SK-N-SH (cell line): Measurements from ENCODE around the gene A1BG. TPM values are rescaled to one million over a fixed set of nuclear protein-coding genes. Genes with fewer than 3 reads are reported as not detected.

Source experiments
- CTCF ChIA-PET: fragments of 300-600, 350-600 bp; formaldehyde crosslinking; extraction: SDS; loops from one replicate; lab custom pipeline; 2021; lab: Yijun Ruan, JAX
- POLR2A ChIA-PET: fragments of 350-600 bp; sonication (Branson Sonifier 250); formaldehyde crosslinking; extraction: SDS; loops from one replicate; lab custom pipeline; 2020; ENCODE audit warnings: antibody characterized with exemption, inconsistent platforms; lab: Yijun Ruan, JAX
- DNase-seq: peaks from one replicate; pipeline ENCODE4 v3.0.0; 2012
- H2AFZ ChIP-seq: fragments of 200-600 bp; sonication (generic); 2 replicates; pipeline ENCODE4 v1.8.1; 2016; ENCODE audit warnings: antibody characterized with exemption, mild to moderate bottlenecking, low read depth
- H3F3A ChIP-seq: fragments of 200-600 bp; sonication (generic); replicated peaks from 2 replicates; pipeline ENCODE3; 2016; ENCODE audit warnings: antibody characterized with exemption, mild to moderate bottlenecking; ENCODE audit not compliant: insufficient read depth
- H3K27ac ChIP-seq, 2 experiments: fragments of 200-500 bp in 1 of 2; fragments of 200-600 bp in 1 of 2; sonication (Bioruptor generic) in 1 of 2; sonication (generic), shearing (Covaris generic) in 1 of 2; 2 replicates each; pipeline versions ENCODE4 v1.5.1 to v1.6.1; 2014 to 2016; ENCODE audit warnings: low read depth in 2 of 2, inconsistent platforms in 1 of 2, low read length in 1 of 2, mild to moderate bottlenecking in 1 of 2, mixed read lengths in 1 of 2
- H3K27me3 ChIP-seq: fragments of 200-600 bp; sonication (generic), shearing (Covaris generic); 2 replicates; pipeline ENCODE4 v1.6.1; 2016; ENCODE audit warnings: mixed run types; ENCODE audit not compliant: insufficient read depth
- H3K36me3 ChIP-seq, 2 experiments: fragments of 200-500 bp in 1 of 2; fragments of 200-600 bp in 1 of 2; sonication (Bioruptor generic) in 1 of 2; sonication (generic) in 1 of 2; replicated peaks in 1 of 2; 2 replicates each; pipeline versions ENCODE3 to v1.5.1; 2014 to 2016; ENCODE audit warnings: low read length in 1 of 2, mild to moderate bottlenecking in 1 of 2; ENCODE audit not compliant: insufficient read depth in 2 of 2, control insufficient read depth in 1 of 2
- H3K4me1 ChIP-seq, 2 experiments: fragments of 200-500 bp in 1 of 2; fragments of 200-600 bp in 1 of 2; sonication (Bioruptor generic) in 1 of 2; sonication (generic), shearing (Covaris generic) in 1 of 2; 2 replicates each; pipeline versions ENCODE4 v1.5.1 to v1.6.1; 2014 to 2016; ENCODE audit warnings: low read depth in 1 of 2, low read length in 1 of 2, mixed run types in 1 of 2; ENCODE audit not compliant: insufficient read depth in 2 of 2, control insufficient read depth in 1 of 2
- H3K4me2 ChIP-seq: fragments of 200-600 bp; sonication (generic), shearing (Covaris generic); 2 replicates; pipeline ENCODE4 v1.6.1; 2017; ENCODE audit warnings: mixed run types
- H3K4me3 ChIP-seq, 2 experiments: fragments of 200-500 bp in 1 of 2; fragments of 200-600 bp in 1 of 2; sonication (Bioruptor generic) in 1 of 2; sonication (generic), shearing (Covaris generic) in 1 of 2; 2 replicates each; pipeline versions ENCODE4 v1.5.1 to v1.8.1; 2014 to 2016; ENCODE audit warnings: low read depth in 2 of 2, inconsistent platforms in 1 of 2, low read length in 1 of 2, mild to moderate bottlenecking in 1 of 2, mixed read lengths in 1 of 2, moderate library complexity in 1 of 2
- H3K79me2 ChIP-seq: fragments of 200-600 bp; sonication (generic); 2 replicates; pipeline ENCODE4 v1.8.1; 2017; ENCODE audit warnings: mild to moderate bottlenecking; ENCODE audit not compliant: insufficient read depth
- H3K9ac ChIP-seq: fragments of 200-600 bp; sonication (generic); 2 replicates; pipeline ENCODE4 v1.6.1; 2017; ENCODE audit warnings: mixed run types
- H3K9me2 ChIP-seq: fragments of 200-600 bp; sonication (generic); 2 replicates; pipeline ENCODE4 v1.6.1; 2017; ENCODE audit warnings: mixed run types
- H3K9me3 ChIP-seq: fragments of 200-600 bp; sonication (generic); 2 replicates; pipeline ENCODE4 v1.6.1; 2017; ENCODE audit warnings: mixed run types, mild to moderate bottlenecking, moderate library complexity
- H4K20me1 ChIP-seq: fragments of 200-600 bp; sonication (generic); 2 replicates; pipeline ENCODE4 v1.6.1; 2017; ENCODE audit warnings: mild to moderate bottlenecking, mixed run types; ENCODE audit not compliant: insufficient read depth
- CHD2 ChIP-seq: fragments of 150-350 bp; IDR thresholded peaks from 2 replicates; pipeline ENCODE4 v1.6.1; 2018; ENCODE audit warnings: low read length; ENCODE audit not compliant: partially characterized antibody
- ELF1 ChIP-seq: IDR thresholded peaks from 2 replicates; pipeline ENCODE4 v1.4.0; 2012
- EP300 ChIP-seq, 2 experiments: IDR thresholded peaks; 2 replicates each; pipeline versions ENCODE4 v1.4.0 to v1.6.1; 2012; ENCODE audit warnings: borderline replicate concordance in 1 of 2, low read depth in 1 of 2, low read length in 1 of 2
- EZH2phosphoT487 ChIP-seq: fragments of 200-600 bp; sonication (generic); IDR thresholded peaks from 2 replicates; pipeline ENCODE4 v1.6.1; 2017; ENCODE audit warnings: low read depth, mixed run types, mild to moderate bottlenecking, antibody characterized with exemption, moderate library complexity, borderline replicate concordance
- FOSL2 ChIP-seq: IDR thresholded peaks from 2 replicates; pipeline ENCODE4 v1.4.0; 2012; ENCODE audit warnings: low read depth, mild to moderate bottlenecking, moderate library complexity, borderline replicate concordance
- FOXJ3 ChIP-seq: sonication (generic); formaldehyde crosslinking; IDR thresholded peaks from 2 replicates; pipeline ENCODE4 v1.5.1; 2020; ENCODE audit warnings: mild to moderate bottlenecking, missing genetic modification reagents
- FOXM1 ChIP-seq: IDR thresholded peaks from 2 replicates; pipeline ENCODE4 v1.4.0; 2012; ENCODE audit warnings: low read depth, mild to moderate bottlenecking
- JUND ChIP-seq: IDR thresholded peaks from 2 replicates; pipeline ENCODE4 v1.4.0; 2012
- MEF2A ChIP-seq: IDR thresholded peaks from 2 replicates; pipeline ENCODE4 v1.4.0; 2012; ENCODE audit warnings: low read depth, borderline replicate concordance
- MXI1 ChIP-seq: IDR thresholded peaks from 2 replicates; pipeline ENCODE4 v1.6.1; 2012; ENCODE audit warnings: mild to moderate bottlenecking, low read depth, low read length, improper control_type of control experiment
- NFIC ChIP-seq: IDR thresholded peaks from 2 replicates; pipeline ENCODE4 v1.4.0; 2012; ENCODE audit warnings: borderline replicate concordance
- PBX3 ChIP-seq: IDR thresholded peaks from 2 replicates; pipeline ENCODE4; 2012
- POLR2AphosphoS5 ChIP-seq: IDR thresholded peaks from 2 replicates; pipeline ENCODE4 v1.6.1; 2012; ENCODE audit warnings: low read depth, low read length
- RAD21 ChIP-seq: IDR thresholded peaks from 2 replicates; pipeline ENCODE4 v1.6.1; 2012; ENCODE audit warnings: mild to moderate bottlenecking, low read length
- RCOR1 ChIP-seq: fragments of 150-350 bp; IDR thresholded peaks from 2 replicates; pipeline ENCODE4 v1.6.1; 2017; ENCODE audit warnings: antibody characterized with exemption, low read length
- RXRA ChIP-seq: IDR thresholded peaks from 2 replicates; pipeline ENCODE4 v1.4.0; 2012; ENCODE audit warnings: low read depth, mild to moderate bottlenecking, borderline replicate concordance
- SIN3A ChIP-seq: IDR thresholded peaks from 2 replicates; pipeline ENCODE4 v1.6.1; 2012; ENCODE audit warnings: low read depth, mild to moderate bottlenecking, low read length, moderate library complexity, borderline replicate concordance
- TAF1 ChIP-seq: IDR thresholded peaks from 2 replicates; pipeline ENCODE4 v1.6.1; 2012; ENCODE audit warnings: low read depth, mild to moderate bottlenecking, low read length, moderate library complexity, borderline replicate concordance
- USF1 ChIP-seq: IDR thresholded peaks from 2 replicates; pipeline ENCODE4 v1.4.0; 2012; ENCODE audit warnings: low read depth, borderline replicate concordance
- USF2 ChIP-seq: fragments of 150-350 bp; IDR thresholded peaks from 2 replicates; pipeline ENCODE4 v1.6.1; 2017; ENCODE audit warnings: antibody characterized with exemption, low read length, low read depth, borderline replicate concordance
- ZBTB33 ChIP-seq: IDR thresholded peaks from 2 replicates; pipeline ENCODE4 v1.4.0; 2012; ENCODE audit warnings: low read depth, borderline replicate concordance
- WGBS: methylation state at CpG from one replicate; pipeline ENCODE4 v1.1.6; 2017; ENCODE audit warnings: low lambda C conversion rate; 5-methylcytosine and 5-hydroxymethylcytosine counted together
- polyA plus RNA-seq, 3 experiments: library from polyadenylated mRNA; depleted of rRNA; stranded (reverse); fragments of >200 nt; gene quantifications; 2 replicates each; pipeline ENCODE4 v1.2.3, GENCODE V29; 2012

The A1BG gene
- polyA plus RNA-seq, 1 of the 3 experiments (the other 2 are of a cell fraction) = 62.6 TPM

- no peaks in the 10 kb centered on the region for H3K9me3 ChIP-seq
- ChIA-PET POLR2A (interaction anchor here (1.5 kb wide), 1 partner anchor 10 kb away, joined by 4 read pairs; no protein-coding TSS in a partner anchor), CTCF (no interaction called here)
- H3K4me1 ChIP-seq = peaks cover 0 to 8% of the 10 kb centered on the region in 2 experiments; a peak in 2 of 4 replicates
- H3K4me3 ChIP-seq = no peak overlapping the region
- H3K27me3 ChIP-seq = no peaks in the 10 kb centered on the region
- H3K27ac ChIP-seq = no peak overlapping the region
- H3K36me3 ChIP-seq = no peaks in the 10 kb centered on the region
- TF ChIP-seq JUND (no peak), USF1 (no peak), CHD2 (no peak), RCOR1 (no peak), EZH2phosphoT487 (no peak), MXI1 (no peak), ZBTB33 (no peak), MEF2A (no peak), SIN3A (no peak), FOSL2 (no peak), POLR2AphosphoS5 (no peak), RXRA (no peak)
- no peaks in the 10 kb centered on the region for H3K9me2 ChIP-seq
- no peak for DNase-seq
- no peak overlapping the region for H3K9ac ChIP-seq
- no peaks in the 10 kb centered on the region for H4K20me1 ChIP-seq
- no peak overlapping the region for H3K4me2 ChIP-seq
- no peaks in the 10 kb centered on the region for H3K79me2 ChIP-seq
- no peak overlapping the region for H2AFZ ChIP-seq
- peaks cover 17% of the 10 kb centered on the region for H3F3A ChIP-seq
- 82% methylated on average over 11 of the region's 19 CpGs for WGBS
These were observed 4.3 kb upstream of the A1BG start for GRCh38 chr19:58357481-58358145.

- WGBS = 95% methylated on average over 31 of the region's 75 CpGs
- TF ChIP-seq NFIC (no peak), MEF2A (no peak), FOXJ3 (no peak), CHD2 (no peak), TAF1 (no peak), PBX3 (no peak), SIN3A (no peak), EP300 (IDR thresholded peaks at IDR 0.05; ENCODE audit: borderline replicate concordance in 1 of 2, low read depth in 1 of 2, low read length in 1 of 2) (no peak), FOXM1 (no peak), MXI1 (no peak), ELF1 (no peak), USF2 (no peak), RCOR1 (no peak), RAD21 (no peak)
These were observed 3.6 kb upstream of the A1BG start for GRCh38 chr19:58356766-58357480.

More at GRCh38 chr19:58356766-58357480, 3.6 kb upstream of the A1BG start:
- Histone ChIP-seq H3K79me2 (no peaks in the 10 kb centered on the region), H3K27ac (no peak overlapping the region), H3K27me3 (no peaks in the 10 kb centered on the region), H3F3A (peaks cover 13% of the 10 kb centered on the region), H4K20me1 (no peaks in the 10 kb centered on the region), H3K4me3 (no peak overlapping the region), H3K4me1 (peaks cover 0 to 8% of the 10 kb centered on the region in 2 experiments; a peak in 2 of 4 replicates), H2AFZ (no peak overlapping the region), H3K9me2 (no peaks in the 10 kb centered on the region), H3K9me3 (no peaks in the 10 kb centered on the region), H3K36me3 (no peaks in the 10 kb centered on the region), H3K4me2 (no peak overlapping the region), H3K9ac (no peak overlapping the region)
- CTCF ChIA-PET = no interaction called here
- no peak for DNase-seq
- POLR2A ChIA-PET = no interaction called here
